Trophoblast cell (in vitro differentiated cells and primary cell): Measurements from ENCODE around the gene ARAP1.

Experiments used
- DNase-seq, 2 donors: peaks; one replicate each; pipeline ENCODE4 v3.0.0-alpha.2; 2016
- H2AFZ ChIP-seq: 2 replicates; pipeline ENCODE4 v1.6.1; 2013; ENCODE audit warnings: low read length, moderate library complexity, mild to moderate bottlenecking; ENCODE audit not compliant: insufficient read depth, poor library complexity
- H2AK5ac ChIP-seq: 2 replicates; pipeline ENCODE4 v1.6.1; 2013; ENCODE audit warnings: mild to moderate bottlenecking, low read length
- H2BK120ac ChIP-seq: 2 replicates; pipeline ENCODE4 v1.6.1; 2013; ENCODE audit warnings: low read length, mild to moderate bottlenecking, moderate library complexity; ENCODE audit not compliant: insufficient read depth, poor library complexity
- H2BK12ac ChIP-seq: 2 replicates; pipeline ENCODE4 v1.6.1; 2013; ENCODE audit warnings: mild to moderate bottlenecking, low read length, moderate library complexity
- H2BK5ac ChIP-seq: 2 replicates; pipeline ENCODE4 v1.6.1; 2013; ENCODE audit warnings: low read length, low read depth, moderate library complexity, mild to moderate bottlenecking; ENCODE audit not compliant: poor library complexity
- H3K14ac ChIP-seq: 2 replicates; pipeline ENCODE4 v1.6.1; 2013; ENCODE audit warnings: mild to moderate bottlenecking, low read length
- H3K18ac ChIP-seq: 2 replicates; pipeline ENCODE4 v1.6.1; 2013; ENCODE audit warnings: mild to moderate bottlenecking, low read length
- H3K23ac ChIP-seq: 2 replicates; pipeline ENCODE4 v1.6.1; 2013; ENCODE audit warnings: low read length
- H3K27ac ChIP-seq: 2 replicates; pipeline ENCODE4 v1.5.1; 2013; ENCODE audit warnings: low read depth, mild to moderate bottlenecking, inconsistent platforms, low read length, moderate library complexity
- H3K27me3 ChIP-seq: 2 replicates; pipeline ENCODE4 v1.6.1; 2013; ENCODE audit warnings: inconsistent platforms, mild to moderate bottlenecking, low read length, moderate library complexity; ENCODE audit not compliant: insufficient read depth
- H3K36me3 ChIP-seq, 2 experiments: 1 replicate in 1 of 2; 2 replicates in 1 of 2; pipeline ENCODE4 v1.6.1; 2013; ENCODE audit warnings: low read length in 2 of 2, mild to moderate bottlenecking in 2 of 2, moderate library complexity in 1 of 2; ENCODE audit not compliant: insufficient read depth in 2 of 2, control insufficient read depth in 1 of 2
- H3K4ac ChIP-seq: 2 replicates; pipeline ENCODE4 v1.6.1; 2013; ENCODE audit warnings: low read depth, mild to moderate bottlenecking, low read length, moderate library complexity
- H3K4me1 ChIP-seq, 2 experiments: 1 replicate in 1 of 2; 2 replicates in 1 of 2; pipeline ENCODE4 v1.6.1; 2013; ENCODE audit warnings: low read length in 2 of 2, mild to moderate bottlenecking in 2 of 2, moderate library complexity in 1 of 2; ENCODE audit not compliant: insufficient read depth in 2 of 2, control insufficient read depth in 1 of 2
- H3K4me2 ChIP-seq: 2 replicates; pipeline ENCODE4 v1.6.1; 2013; ENCODE audit warnings: inconsistent platforms, mild to moderate bottlenecking, low read length, moderate library complexity
- H3K4me3 ChIP-seq: 2 replicates; pipeline ENCODE4 v1.5.1; 2013; ENCODE audit warnings: mild to moderate bottlenecking, low read depth, low read length, inconsistent platforms
- H3K79me1 ChIP-seq: one replicate; pipeline ENCODE4 v1.6.1; 2013; ENCODE audit warnings: low read length
- H3K79me2 ChIP-seq: 2 replicates; pipeline ENCODE4 v1.6.1; 2013; ENCODE audit warnings: low read length, mild to moderate bottlenecking; ENCODE audit not compliant: control insufficient read depth, insufficient read depth, poor library complexity
- H3K9ac ChIP-seq: 2 replicates; pipeline ENCODE4 v1.6.1; 2013; ENCODE audit warnings: mild to moderate bottlenecking, low read length
- H3K9me3 ChIP-seq: 2 replicates; pipeline ENCODE4 v1.6.1; 2013; ENCODE audit warnings: low read depth, mild to moderate bottlenecking, control low read depth, inconsistent platforms, low read length; ENCODE audit not compliant: insufficient read depth
- H4K12ac ChIP-seq: 2 replicates; pipeline ENCODE4 v1.6.1; 2013; ENCODE audit warnings: low read depth, mild to moderate bottlenecking, low read length, moderate library complexity
- H4K8ac ChIP-seq: 2 replicates; pipeline ENCODE4 v1.6.1; 2013; ENCODE audit warnings: low read depth, mild to moderate bottlenecking, low read length, moderate library complexity
- H4K91ac ChIP-seq: one replicate; pipeline ENCODE4 v1.6.1; 2013; ENCODE audit warnings: low read depth, mild to moderate bottlenecking, low read length, moderate library complexity
- WGBS: extraction: QIAGEN DNeasy Blood & Tissue Kit; methylation state at CpG from one replicate; pipeline ENCODE4 v1.1.7; 2013; ENCODE audit warnings: missing lambda C conversion rate; ENCODE audit not compliant: insufficient read length, insufficient coverage; ENCODE audit errors: extremely low coverage; 5-methylcytosine and 5-hydroxymethylcytosine counted together

ARAP1 gene

GRCh38 chr11:72688486-72688885 lies 63.7 kb downstream of the ARAP1 start:
- WGBS = no CpG with 5 or more reads among the region's 7 CpGs
- Histone ChIP-seq H2BK12ac (no peak overlapping the region), H4K8ac (no peak overlapping the region), H3K4me1 (no peaks in the 10 kb centered on the region), H3K36me3 (peaks cover 15 to 16% of the 10 kb centered on the region in 2 experiments), H3K27ac (no peak overlapping the region), H2BK120ac (no peak overlapping the region), H3K18ac (no peak overlapping the region), H3K14ac (no peak overlapping the region), H4K91ac (no peak overlapping the region), H4K12ac (no peak overlapping the region), H3K23ac (no peak overlapping the region), H2BK5ac (no peak overlapping the region), H2AK5ac (no peak overlapping the region), H2AFZ (no peak overlapping the region), H3K27me3 (no peaks in the 10 kb centered on the region), H3K4me3 (no peak overlapping the region), H3K79me2 (no peaks in the 10 kb centered on the region), H3K4ac (no peak overlapping the region), H3K9ac (no peak overlapping the region), H3K4me2 (no peak overlapping the region), H3K9me3 (no peaks in the 10 kb centered on the region), H3K79me1 (no peaks in the 10 kb centered on the region)
- no peak for DNase-seq

GRCh38 chr11:72687326-72687725 lies 64.9 kb downstream of the ARAP1 start:
- peak; percentile 57 to 65 for DNase-seq
- Histone ChIP-seq H3K79me1 (no peaks in the 10 kb centered on the region), H4K12ac (no peak overlapping the region), H2AK5ac (no peak overlapping the region), H3K4me2 (no peak overlapping the region), H3K9me3 (no peaks in the 10 kb centered on the region), H2BK12ac (no peak overlapping the region), H2AFZ (no peak overlapping the region), H3K18ac (no peak overlapping the region), H3K14ac (no peak overlapping the region), H3K79me2 (no peaks in the 10 kb centered on the region), H3K23ac (no peak overlapping the region), H2BK120ac (no peak overlapping the region), H3K4ac (no peak overlapping the region), H3K27ac (no peak overlapping the region), H3K27me3 (no peaks in the 10 kb centered on the region), H3K36me3 (peaks cover 5 to 7% of the 10 kb centered on the region in 2 experiments), H2BK5ac (no peak overlapping the region), H3K9ac (no peak overlapping the region), H3K4me3 (no peak overlapping the region), H4K91ac (no peak overlapping the region), H3K4me1 (no peaks in the 10 kb centered on the region), H4K8ac (no peak overlapping the region)
- WGBS = no CpG with 5 or more reads among the region's 7 CpGs

DNA sequence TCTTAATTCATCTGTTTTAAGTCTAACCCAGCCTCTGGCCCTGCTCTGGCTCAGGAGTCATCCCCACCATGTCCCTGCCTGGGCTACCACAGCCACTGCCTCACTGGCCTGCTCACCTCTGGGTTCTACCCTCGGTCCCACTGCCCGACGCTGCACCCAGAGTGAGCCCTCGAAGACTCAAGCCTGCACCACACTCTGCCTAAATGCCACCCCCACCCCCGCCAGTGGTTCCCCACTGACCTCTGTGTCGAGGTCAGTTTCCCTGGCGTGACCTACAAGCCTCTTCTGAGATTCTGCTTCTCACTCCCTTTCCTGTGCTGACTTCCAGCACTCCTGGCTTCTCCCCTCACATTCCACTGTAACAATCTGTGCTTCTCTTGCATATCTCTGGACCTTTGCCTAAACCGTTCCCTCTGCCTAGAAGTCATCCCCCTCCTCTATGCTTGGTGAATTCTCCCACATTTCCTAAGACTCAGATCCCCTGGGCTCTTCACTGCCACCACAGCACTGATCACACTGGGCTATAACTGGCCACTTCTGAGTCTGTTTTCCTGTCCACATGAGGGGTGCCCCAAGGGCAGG lies 65.5 kb downstream of the ARAP1 start:
- H4K12ac ChIP-seq = no peak overlapping the region
- H3K4me2 ChIP-seq = no peak overlapping the region
- no peak overlapping the region for H3K18ac ChIP-seq
- H3K9me3 ChIP-seq = no peaks in the 10 kb centered on the region
- H3K27me3 ChIP-seq = no peaks in the 10 kb centered on the region
- H4K8ac ChIP-seq = no peak overlapping the region
- H3K36me3 ChIP-seq = peaks cover 5 to 7% of the 10 kb centered on the region in 2 experiments
- H2BK12ac ChIP-seq = no peak overlapping the region
- no peak overlapping the region for H2BK120ac ChIP-seq
- H3K4ac ChIP-seq = no peak overlapping the region
- no peaks in the 10 kb centered on the region for H3K79me2 ChIP-seq
- H2BK5ac ChIP-seq = no peak overlapping the region
- DNase-seq = no peak
- H3K4me1 ChIP-seq = no peaks in the 10 kb centered on the region
- no peak overlapping the region for H2AFZ ChIP-seq
- no peaks in the 10 kb centered on the region for H3K79me1 ChIP-seq
- H3K27ac ChIP-seq = no peak overlapping the region
- no CpG with 5 or more reads among the region's 8 CpGs for WGBS
- no peak overlapping the region for H4K91ac ChIP-seq
- no peak overlapping the region for H2AK5ac ChIP-seq
- H3K9ac ChIP-seq = no peak overlapping the region
- no peak overlapping the region for H3K14ac ChIP-seq
- H3K4me3 ChIP-seq = no peak overlapping the region
- H3K23ac ChIP-seq = no peak overlapping the region

- Histone ChIP-seq H4K12ac (no peak overlapping the region), H3K27ac (no peak overlapping the region), H4K91ac (no peak overlapping the region), H3K4me3 (no peak overlapping the region), H3K9ac (no peak overlapping the region), H2BK5ac (no peak overlapping the region), H2BK12ac (no peak overlapping the region), H3K18ac (no peak overlapping the region), H2BK120ac (no peak overlapping the region), H3K4me2 (no peak overlapping the region), H3K14ac (no peak overlapping the region), H3K79me1 (no peaks in the 10 kb centered on the region), H4K8ac (no peak overlapping the region), H3K9me3 (no peaks in the 10 kb centered on the region), H2AFZ (no peak overlapping the region), H3K79me2 (no peaks in the 10 kb centered on the region), H3K27me3 (no peaks in the 10 kb centered on the region), H3K4ac (no peak overlapping the region), H3K23ac (no peak overlapping the region), H3K4me1 (no peaks in the 10 kb centered on the region), H3K36me3 (peaks cover 5 to 7% of the 10 kb centered on the region in 2 experiments), H2AK5ac (no peak overlapping the region)
- WGBS = no CpG with 5 or more reads among the region's 24 CpGs
- DNase-seq = no peak
Measured at GRCh38 chr11:72685560-72686480, 66.4 kb downstream of the ARAP1 start.
